Colonic mucosa (tissue), 4 donors: Measurements from ENCODE around the gene NCOA6. TPM values are rescaled to one million over a fixed set of nuclear protein-coding genes. Genes with fewer than 3 reads are reported as not detected.
"Not testable (repeated sequence)": the region's sequence is repeated elsewhere in the genome, so short reads cannot be mapped to it uniquely, and the experiment has no call there.

Source experiments
- DNase-seq: peaks from one replicate; pipeline ENCODE4 v3.0.0-alpha.2; 2020
- H3K27ac ChIP-seq: fragments of 200-600 bp; one replicate; pipeline ENCODE4 v1.8.0; 2021
- H3K27me3 ChIP-seq: fragments of 200-600 bp; one replicate; pipeline ENCODE4 v1.8.0; 2021
- H3K36me3 ChIP-seq: fragments of 200-600 bp; one replicate; pipeline ENCODE4 v1.8.0; 2021
- H3K4me1 ChIP-seq: fragments of 200-600 bp; one replicate; pipeline ENCODE4 v1.8.0; 2021; ENCODE audit warnings: mild to moderate bottlenecking
- H3K4me3 ChIP-seq: fragments of 200-600 bp; one replicate; pipeline ENCODE4 v1.8.0; 2021
- H3K9ac ChIP-seq, 2 donors: one replicate each; pipeline ENCODE4 v1.7.0; 2013; ENCODE audit warnings: control low read depth in 2 of 2, low read depth in 2 of 2, low read length in 2 of 2
- H3K9me3 ChIP-seq: fragments of 200-600 bp; one replicate; pipeline ENCODE4 v1.8.0; 2021
- CTCF ChIP-seq: fragments of 200-600 bp; IDR thresholded peaks from one replicate; pipeline ENCODE4 v1.8.0; 2022; ENCODE audit warnings: antibody characterized with exemption, mild to moderate bottlenecking
- intact Hi-C: fragments of 100-400 bp; cut with DNase I; formaldehyde crosslinking; loops from one replicate; pipeline ENCODE4 v1.14.1; 2022
- total RNA-seq, 2 donors: library from RNA; stranded (reverse); fragmentation: NEBNext Ultra II Directional in 1 of 2; extraction: Animal tissue kit (Norgen Biotek cat#: 25700) in 1 of 2; gene quantifications; one replicate each; pipeline ENCODE4 v1.2.1, GENCODE V29; 2021
- donor health status: healthy.
- donor health status: DM: no; HTN: no; CAD: no.
- donor health status: DM: no; HTN: no; CAD: no.

Gene NCOA6
- total RNA-seq, 2 donors from 2014 or later: 28.9 to 40.2 TPM

- H3K4me3 ChIP-seq: no peak overlapping the region
- intact Hi-C loops: no loop called here
- no peak for DNase-seq
- H3K27me3 ChIP-seq: no peaks in the 10 kb centered on the region
- H3K4me1 ChIP-seq: no peaks in the 10 kb centered on the region
- no peak overlapping the region for H3K27ac ChIP-seq
- TF ChIP-seq CTCF: no peak
- no peaks in the 10 kb centered on the region for H3K9me3 ChIP-seq
- H3K36me3 ChIP-seq: no peaks in the 10 kb centered on the region
- H3K9ac ChIP-seq: no peak overlapping the region
These were observed 82.4 kb downstream of the NCOA6 start for GRCh38 chr20:34743039-34743438.

GRCh38 chr20:34736106-34736735 is 89.2 kb downstream of the NCOA6 start:
- Histone ChIP-seq H3K36me3 (peaks cover 6% of the 10 kb centered on the region), H3K9ac (no peak overlapping the region), H3K4me3 (no peak overlapping the region), H3K9me3 (no peaks in the 10 kb centered on the region), H3K27me3 (no peaks in the 10 kb centered on the region), H3K4me1 (no peaks in the 10 kb centered on the region), H3K27ac (no peak overlapping the region)
- TF ChIP-seq CTCF: no peak
- intact Hi-C loops: no loop called here
- DNase-seq: no peak

- H3K9ac ChIP-seq: no peak overlapping the region
- peaks cover 6% of the 10 kb centered on the region for H3K36me3 ChIP-seq
- no peak for TF ChIP-seq CTCF
- intact Hi-C loops: no loop called here
- DNase-seq: no peak
- H3K4me3 ChIP-seq: no peak overlapping the region
- no peaks in the 10 kb centered on the region for H3K9me3 ChIP-seq
- H3K4me1 ChIP-seq: no peaks in the 10 kb centered on the region
- no peaks in the 10 kb centered on the region for H3K27me3 ChIP-seq
- no peak overlapping the region for H3K27ac ChIP-seq
These were observed 92.9 kb downstream of the NCOA6 start for GRCh38 chr20:34732523-34732922.

- H3K36me3 ChIP-seq: peaks cover 11% of the 10 kb centered on the region
- no peak overlapping the region for H3K27ac ChIP-seq
- H3K9me3 ChIP-seq: no peaks in the 10 kb centered on the region
- intact Hi-C loops: no loop called here
- no peak for DNase-seq
- no peak for TF ChIP-seq CTCF
- H3K4me1 ChIP-seq: no peaks in the 10 kb centered on the region
- H3K27me3 ChIP-seq: no peaks in the 10 kb centered on the region
- no peak overlapping the region for H3K9ac ChIP-seq
- no peak overlapping the region for H3K4me3 ChIP-seq
These were observed 96.0 kb downstream of the NCOA6 start for GRCh38 chr20:34729416-34729815.

- Histone ChIP-seq H3K9ac (no peak overlapping the region), H3K4me1 (no peaks in the 10 kb centered on the region), H3K27me3 (no peaks in the 10 kb centered on the region), H3K4me3 (no peak overlapping the region), H3K27ac (no peak overlapping the region), H3K36me3 (peaks cover 6% of the 10 kb centered on the region), H3K9me3 (no peaks in the 10 kb centered on the region)
- no peak for TF ChIP-seq CTCF
- DNase-seq: no peak
- intact Hi-C loops: no loop called here
These were observed 101.3 kb downstream of the NCOA6 start for GRCh38 chr20:34724172-34724571.

- H3K4me1 ChIP-seq, H3K27ac ChIP-seq, DNase-seq, intact Hi-C loops, H3K27me3 ChIP-seq, H3K36me3 ChIP-seq, H3K4me3 ChIP-seq, H3K9me3 ChIP-seq, H3K9ac ChIP-seq: not testable (repeated sequence)
These were observed 102.9 kb downstream of the NCOA6 start for GRCh38 chr20:34722560-34722959.
